ENCODE data around the gene KLKB1.

KLKB1 gene

DNA sequence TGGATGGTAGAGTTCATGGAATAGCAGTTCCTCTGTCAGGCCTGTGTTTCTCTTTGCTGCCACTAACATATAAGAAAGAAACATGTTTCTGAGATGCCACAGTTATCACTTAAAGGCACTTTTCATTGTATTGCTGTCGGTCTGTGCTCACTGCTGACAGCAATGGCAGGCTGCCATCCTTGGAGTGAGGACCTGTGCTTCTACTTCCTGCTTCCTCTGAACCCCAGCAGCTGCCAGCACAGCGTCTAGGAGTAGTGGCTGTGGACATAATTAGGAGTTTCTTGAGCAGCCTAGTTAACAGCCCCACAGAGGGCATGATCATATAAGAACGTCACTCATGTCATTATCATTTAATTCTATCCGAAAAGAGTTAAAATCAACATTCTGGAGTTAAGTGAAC, 69.2 kb downstream of the KLKB1 start:
- Histone ChIP-seq H3K9me3 (ENCODE audit: insufficient read depth, low read depth, low read length) (no peaks in the 10 kb centered on the region), H3K4me3 (ENCODE audit: low read length) (no peak overlapping the region), H3K27me3 (ENCODE audit: insufficient read depth, low read length) (no peaks in the 10 kb centered on the region), H3K9ac (ENCODE audit: low read depth, low read length) (no peak overlapping the region), H3K27ac (ENCODE audit: low read depth, low read length) (no peak overlapping the region), H3K36me3 (ENCODE audit: insufficient read depth, low read length) (no peaks in the 10 kb centered on the region), H3K4me1 (ENCODE audit: insufficient read depth, low read length) (no peaks in the 10 kb centered on the region)
- WGBS: 54% methylated on average over 2 of the region's 4 CpGs

DNA sequence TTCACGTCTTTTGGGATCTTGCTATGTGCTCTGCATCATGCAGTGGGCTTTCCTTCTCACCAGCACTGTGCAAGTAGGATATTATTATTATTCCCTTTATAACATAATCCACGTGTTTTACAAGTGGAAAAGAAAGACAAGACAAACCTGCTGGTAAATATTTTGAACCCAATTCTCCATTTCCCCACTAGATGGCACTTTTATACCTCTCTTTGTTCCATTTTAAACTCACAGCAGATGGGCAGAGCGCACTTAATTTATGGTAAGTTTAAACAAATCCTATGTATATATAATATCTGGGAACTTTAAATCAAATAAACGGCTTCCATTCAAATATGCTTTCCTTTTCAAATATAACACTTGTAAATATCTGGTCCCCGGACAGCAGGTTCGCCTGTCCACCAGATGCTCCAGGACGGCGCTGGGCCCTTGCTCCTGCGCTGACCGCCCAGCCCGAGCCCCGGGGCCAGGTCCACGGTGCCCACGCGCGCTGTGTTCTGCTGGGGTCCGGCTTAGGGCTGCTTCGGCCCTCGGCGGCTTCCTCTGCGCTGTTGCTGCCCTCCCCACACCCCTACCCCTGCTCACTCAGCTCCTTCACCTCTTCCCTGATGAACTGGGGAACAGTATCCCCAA, 69.8 kb downstream of the KLKB1 start:
- H3K9ac ChIP-seq (ENCODE audit: low read depth, low read length): no peak overlapping the region
- H3K4me3 ChIP-seq (ENCODE audit: low read length): no peak overlapping the region
- 71% methylated on average over 20 of the region's 21 CpGs for WGBS
- H3K27ac ChIP-seq (ENCODE audit: low read depth, low read length): no peak overlapping the region
- no peaks in the 10 kb centered on the region for H3K9me3 ChIP-seq (ENCODE audit: insufficient read depth, low read depth, low read length)
- no peaks in the 10 kb centered on the region for H3K36me3 ChIP-seq (ENCODE audit: insufficient read depth, low read length)
- H3K27me3 ChIP-seq (ENCODE audit: insufficient read depth, low read length): no peaks in the 10 kb centered on the region
- H3K4me1 ChIP-seq (ENCODE audit: insufficient read depth, low read length): no peaks in the 10 kb centered on the region

DNA sequence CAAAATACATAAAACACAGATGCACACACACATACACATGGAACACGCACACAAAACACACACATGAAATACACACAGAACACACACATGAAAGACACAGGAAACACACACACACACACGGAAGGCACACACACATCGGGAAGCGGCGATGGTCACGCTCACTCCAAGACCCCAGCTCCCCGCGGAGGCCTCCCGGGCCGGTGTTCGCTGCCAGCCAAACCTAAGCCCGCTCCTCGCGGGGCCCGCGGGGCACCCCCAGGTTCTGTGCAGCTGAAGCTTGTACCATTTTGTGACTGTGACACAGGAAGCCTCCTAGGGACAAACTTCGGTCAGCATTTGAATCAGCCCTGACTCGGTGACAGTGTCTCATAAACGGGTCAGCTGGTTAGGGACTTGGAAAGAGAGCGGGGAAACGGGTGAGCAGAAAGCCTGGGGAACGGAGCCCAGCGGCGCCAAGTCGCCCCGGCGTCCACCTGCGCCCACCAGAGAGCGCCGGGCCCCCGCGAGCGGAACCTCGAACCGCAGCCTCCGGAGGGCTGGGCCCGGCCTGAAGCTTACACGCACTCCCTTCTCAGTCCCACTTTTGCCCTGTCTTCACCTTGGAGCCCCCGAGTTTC, 70.8 kb downstream of the KLKB1 start:
- H3K4me3 ChIP-seq (ENCODE audit: low read length): peak overlapping the region; percentile 19
- no peak overlapping the region for H3K9ac ChIP-seq (ENCODE audit: low read depth, low read length)
- H3K4me1 ChIP-seq (ENCODE audit: insufficient read depth, low read length): no peaks in the 10 kb centered on the region
- H3K36me3 ChIP-seq (ENCODE audit: insufficient read depth, low read length): no peaks in the 10 kb centered on the region
- no peaks in the 10 kb centered on the region for H3K9me3 ChIP-seq (ENCODE audit: insufficient read depth, low read depth, low read length)
- 69% methylated on average over 39 of the region's 39 CpGs for WGBS
- H3K27me3 ChIP-seq (ENCODE audit: insufficient read depth, low read length): no peaks in the 10 kb centered on the region
- no peak overlapping the region for H3K27ac ChIP-seq (ENCODE audit: low read depth, low read length)

DNA sequence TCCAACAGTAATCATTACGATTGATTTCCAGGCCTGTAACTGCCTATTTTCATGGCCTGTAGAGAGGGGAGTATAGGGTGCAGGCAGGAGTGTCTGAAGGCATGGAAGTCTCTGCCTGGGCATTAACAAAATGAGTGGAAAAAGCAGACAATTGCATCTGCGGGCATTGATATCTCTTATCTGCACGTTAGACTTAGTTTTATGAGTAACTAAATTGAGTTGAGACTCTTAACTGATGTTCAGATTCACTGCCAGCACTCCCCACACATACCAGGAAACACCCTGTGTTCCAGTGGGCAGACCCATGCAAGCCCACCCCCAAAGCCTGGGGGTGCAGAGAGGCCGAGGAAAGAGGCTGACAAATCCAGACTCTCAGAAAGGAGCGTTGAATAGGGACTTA, 72.0 kb downstream of the KLKB1 start:
- no peaks in the 10 kb centered on the region for H3K36me3 ChIP-seq (ENCODE audit: insufficient read depth, low read length)
- no peak overlapping the region for H3K27ac ChIP-seq (ENCODE audit: low read depth, low read length)
- no peaks in the 10 kb centered on the region for H3K9me3 ChIP-seq (ENCODE audit: insufficient read depth, low read depth, low read length)
- no peak overlapping the region for H3K4me3 ChIP-seq (ENCODE audit: low read length)
- H3K27me3 ChIP-seq (ENCODE audit: insufficient read depth, low read length): no peaks in the 10 kb centered on the region
- H3K4me1 ChIP-seq (ENCODE audit: insufficient read depth, low read length): no peaks in the 10 kb centered on the region
- WGBS: 95% methylated on average over 5 of the region's 5 CpGs
- H3K9ac ChIP-seq (ENCODE audit: low read depth, low read length): no peak overlapping the region

DNA sequence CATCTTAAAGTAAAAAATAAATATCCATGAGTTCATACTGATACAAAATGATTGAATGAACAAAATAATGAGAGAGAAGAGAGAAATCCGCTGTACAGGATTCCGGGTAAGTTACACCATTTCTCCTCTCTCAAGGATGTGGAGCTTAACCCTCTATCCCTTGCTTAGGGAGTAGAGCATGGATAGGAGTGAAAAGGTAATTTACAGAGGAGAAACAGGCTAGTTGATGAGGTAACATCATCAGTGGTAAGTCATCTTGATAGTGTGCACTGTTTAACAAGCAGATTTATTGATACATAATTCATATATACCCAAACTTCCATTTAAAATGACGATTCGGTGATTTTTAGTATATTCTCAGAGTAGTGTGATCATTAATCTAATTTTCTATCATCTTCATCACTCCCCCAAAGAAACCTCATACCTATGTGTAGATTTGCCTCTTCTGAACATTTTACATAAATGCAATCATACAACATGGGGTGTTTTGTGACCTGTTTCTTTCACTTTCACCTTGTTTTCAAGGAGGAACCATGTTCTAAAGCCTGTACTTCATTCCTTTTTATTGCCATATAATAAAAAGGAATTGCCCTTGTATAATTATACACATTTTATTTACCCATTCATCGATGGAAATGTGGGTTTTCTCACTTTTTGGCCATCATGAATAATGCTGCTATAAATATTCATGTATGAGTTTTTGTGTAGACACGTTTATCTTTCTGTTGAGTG, 73.5 kb downstream of the KLKB1 start:
- no peaks in the 10 kb centered on the region for H3K36me3 ChIP-seq (ENCODE audit: insufficient read depth, low read length)
- no peaks in the 10 kb centered on the region for H3K9me3 ChIP-seq (ENCODE audit: insufficient read depth, low read depth, low read length)
- WGBS: 92% methylated on average over 4 of the region's 6 CpGs
- no peak overlapping the region for H3K9ac ChIP-seq (ENCODE audit: low read depth, low read length)
- no peaks in the 10 kb centered on the region for H3K27me3 ChIP-seq (ENCODE audit: insufficient read depth, low read length)
- H3K4me1 ChIP-seq (ENCODE audit: insufficient read depth, low read length): no peaks in the 10 kb centered on the region
- H3K4me3 ChIP-seq (ENCODE audit: low read length): no peak overlapping the region
- H3K27ac ChIP-seq (ENCODE audit: low read depth, low read length): no peak overlapping the region

DNA sequence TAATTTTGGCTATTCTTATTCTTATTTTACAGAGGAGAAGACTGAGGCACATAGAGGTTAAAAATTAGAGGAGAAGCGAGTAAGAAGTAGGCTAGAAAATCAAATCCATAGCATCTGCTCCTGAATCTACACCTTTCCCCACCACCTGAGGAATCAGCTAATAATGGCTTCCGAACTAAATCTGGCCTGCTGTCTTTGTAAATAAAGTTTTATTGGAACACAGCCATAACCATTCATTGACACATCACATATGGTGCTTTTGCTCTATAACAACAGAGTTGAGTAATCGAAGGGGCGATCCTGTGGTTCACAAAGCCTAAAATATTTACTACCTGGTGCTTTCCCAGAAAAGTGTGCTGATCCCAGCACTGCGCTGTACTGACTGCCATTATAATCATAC, 76.9 kb downstream of the KLKB1 start:
- Histone ChIP-seq H3K27ac (ENCODE audit: low read depth, low read length) (no peak overlapping the region), H3K9ac (ENCODE audit: low read depth, low read length) (no peak overlapping the region), H3K4me1 (ENCODE audit: insufficient read depth, low read length) (no peaks in the 10 kb centered on the region), H3K9me3 (ENCODE audit: insufficient read depth, low read depth, low read length) (no peaks in the 10 kb centered on the region), H3K27me3 (ENCODE audit: insufficient read depth, low read length) (no peaks in the 10 kb centered on the region), H3K36me3 (ENCODE audit: insufficient read depth, low read length) (no peaks in the 10 kb centered on the region), H3K4me3 (ENCODE audit: low read length) (no peak overlapping the region)
- WGBS: 97% methylated on average over 5 of the region's 5 CpGs

DNA sequence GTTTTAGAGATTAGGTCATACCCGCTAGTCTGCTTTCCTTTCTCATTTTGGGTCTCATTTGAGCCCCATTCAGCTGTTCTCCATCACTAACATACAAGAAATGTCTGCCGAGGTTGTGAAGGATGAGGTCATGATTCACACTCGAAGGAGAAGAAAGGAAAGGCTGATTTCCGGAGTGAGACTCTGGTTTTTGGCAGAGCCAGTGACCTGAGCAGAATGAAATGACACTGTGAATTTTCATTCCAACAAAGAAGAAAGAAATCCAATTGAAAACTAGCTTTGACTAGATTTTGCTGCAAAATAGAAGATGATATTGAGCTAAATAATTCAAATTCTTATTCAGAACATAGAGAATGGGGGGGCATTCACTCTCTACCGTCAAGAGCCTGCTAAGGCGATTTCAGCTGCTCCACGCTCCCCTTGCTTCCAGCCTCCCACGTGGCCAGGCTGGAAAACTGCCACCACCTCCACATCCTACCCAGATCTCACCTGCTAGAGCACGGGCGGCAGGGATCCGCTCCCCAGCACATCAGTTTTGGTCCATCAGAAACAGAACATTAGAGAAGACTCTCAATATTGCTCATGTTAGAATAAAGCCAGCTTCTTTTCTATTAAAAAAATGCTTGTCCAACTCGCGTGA, 77.7 kb downstream of the KLKB1 start:
- WGBS: 79% methylated on average over 13 of the region's 13 CpGs
- H3K9ac ChIP-seq (ENCODE audit: low read depth, low read length): no peak overlapping the region
- H3K27me3 ChIP-seq (ENCODE audit: insufficient read depth, low read length): no peaks in the 10 kb centered on the region
- no peaks in the 10 kb centered on the region for H3K36me3 ChIP-seq (ENCODE audit: insufficient read depth, low read length)
- no peak overlapping the region for H3K27ac ChIP-seq (ENCODE audit: low read depth, low read length)
- no peaks in the 10 kb centered on the region for H3K4me1 ChIP-seq (ENCODE audit: insufficient read depth, low read length)
- H3K9me3 ChIP-seq (ENCODE audit: insufficient read depth, low read depth, low read length): no peaks in the 10 kb centered on the region
- H3K4me3 ChIP-seq (ENCODE audit: low read length): no peak overlapping the region

DNA sequence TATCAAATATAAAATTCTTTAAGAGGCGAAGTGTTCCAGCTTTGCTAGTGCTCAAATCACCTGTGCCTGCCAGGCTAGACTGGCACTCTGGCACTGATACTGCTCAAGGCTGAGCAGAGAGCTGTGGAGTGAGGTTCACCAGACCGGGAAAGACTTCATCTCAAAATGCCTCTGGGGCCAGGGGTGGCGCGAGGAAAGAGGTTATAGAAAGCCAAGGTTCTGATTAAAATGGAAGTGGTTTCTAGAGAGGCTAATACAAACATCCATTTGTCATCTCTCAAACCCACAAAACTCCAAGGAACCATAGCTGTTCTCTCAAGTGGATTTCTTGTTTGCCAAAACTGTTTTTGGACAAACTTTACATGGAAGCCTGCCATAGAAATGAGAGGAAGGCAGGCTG, 80.2 kb downstream of the KLKB1 start:
- no peaks in the 10 kb centered on the region for H3K27me3 ChIP-seq (ENCODE audit: insufficient read depth, low read length)
- H3K9me3 ChIP-seq (ENCODE audit: insufficient read depth, low read depth, low read length): no peaks in the 10 kb centered on the region
- no peaks in the 10 kb centered on the region for H3K36me3 ChIP-seq (ENCODE audit: insufficient read depth, low read length)
- WGBS: 96% methylated on average over 4 of the region's 4 CpGs
- H3K4me3 ChIP-seq (ENCODE audit: low read length): no peak overlapping the region
- H3K27ac ChIP-seq (ENCODE audit: low read depth, low read length): no peak overlapping the region
- no peaks in the 10 kb centered on the region for H3K4me1 ChIP-seq (ENCODE audit: insufficient read depth, low read length)
- H3K9ac ChIP-seq (ENCODE audit: low read depth, low read length): no peak overlapping the region

DNA sequence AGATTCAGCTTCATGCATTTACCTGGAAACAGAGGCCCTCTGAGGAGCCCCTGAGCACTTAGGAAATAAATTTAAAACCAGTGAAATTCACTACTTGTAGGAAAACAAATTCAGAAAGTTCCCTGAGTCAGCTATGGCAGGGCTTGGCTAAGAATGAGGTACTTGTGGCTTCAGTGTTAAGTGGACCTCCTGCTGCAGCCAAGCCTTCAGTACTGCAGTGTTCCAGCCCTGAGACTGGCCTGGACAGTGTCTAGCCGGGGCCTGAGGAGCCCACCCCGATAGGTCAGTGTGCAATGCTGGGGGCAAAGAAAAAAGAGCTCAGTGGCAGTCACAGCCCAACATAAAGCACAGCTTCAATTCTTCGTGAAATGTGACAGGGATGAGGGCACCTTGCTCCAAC, 80.6 kb downstream of the KLKB1 start:
- Histone ChIP-seq H3K4me3 (ENCODE audit: low read length) (no peak overlapping the region), H3K36me3 (ENCODE audit: insufficient read depth, low read length) (no peaks in the 10 kb centered on the region), H3K4me1 (ENCODE audit: insufficient read depth, low read length) (no peaks in the 10 kb centered on the region), H3K27ac (ENCODE audit: low read depth, low read length) (no peak overlapping the region), H3K27me3 (ENCODE audit: insufficient read depth, low read length) (no peaks in the 10 kb centered on the region), H3K9me3 (ENCODE audit: insufficient read depth, low read depth, low read length) (no peaks in the 10 kb centered on the region), H3K9ac (ENCODE audit: low read depth, low read length) (no peak overlapping the region)
- WGBS: 86% methylated on average over 3 of the region's 3 CpGs
